Glomerular endothelial cell (primary cell): ENCODE data around the gene EMCN. TPM values are rescaled to one million over a fixed set of nuclear protein-coding genes. Genes with fewer than 3 reads are reported as not detected.

ENCODE experiments used
- DNase-seq: peaks from one replicate; pipeline ENCODE4 v3.0.0-alpha.2; 2011; ENCODE audit warnings: low read depth, low spot score; ENCODE audit errors: extremely low read depth
- total RNA-seq: library from RNA; depleted of rRNA; stranded (reverse); fragments of >200 nt; gene quantifications from 2 replicates; pipeline ENCODE4 v1.2.3, GENCODE V29; 2015

EMCN gene
- total RNA-seq, 1 donor from 2014 or later, result 58.8 TPM

GRCh38 chr4:100493756-100494155 lies 24.1 kb downstream of the EMCN start:
- no peak for DNase-seq

GRCh38 chr4:100492129-100492528 lies 25.7 kb downstream of the EMCN start:
- DNase-seq, result no peak

- no peak for DNase-seq
Measured at GRCh38 chr4:100489305-100489704, 28.5 kb downstream of the EMCN start.

GRCh38 chr4:100486496-100486895 lies 31.3 kb downstream of the EMCN start:
- no peak for DNase-seq

DNA sequence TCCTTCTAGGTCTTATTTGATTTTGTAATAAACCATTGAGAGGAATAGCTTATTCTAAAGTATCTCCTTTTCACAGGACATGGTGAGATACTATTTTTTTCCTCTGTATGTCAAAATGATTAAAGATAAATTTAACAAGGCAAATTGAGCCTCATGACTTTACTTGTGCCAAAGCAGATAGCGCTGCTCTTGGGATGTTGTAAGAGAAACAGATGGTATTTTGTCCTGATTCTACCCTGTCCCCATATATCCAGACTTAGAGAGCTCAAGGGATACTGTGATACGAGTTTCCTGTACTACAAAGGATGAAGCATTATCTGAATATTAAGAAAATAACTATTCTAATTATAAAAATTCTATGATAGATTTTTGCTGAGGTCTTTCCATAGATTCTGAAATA lies 34.0 kb downstream of the EMCN start:
- no peak for DNase-seq

GRCh38 chr4:100479971-100480370 lies 37.9 kb downstream of the EMCN start:
- DNase-seq, result no peak

DNA sequence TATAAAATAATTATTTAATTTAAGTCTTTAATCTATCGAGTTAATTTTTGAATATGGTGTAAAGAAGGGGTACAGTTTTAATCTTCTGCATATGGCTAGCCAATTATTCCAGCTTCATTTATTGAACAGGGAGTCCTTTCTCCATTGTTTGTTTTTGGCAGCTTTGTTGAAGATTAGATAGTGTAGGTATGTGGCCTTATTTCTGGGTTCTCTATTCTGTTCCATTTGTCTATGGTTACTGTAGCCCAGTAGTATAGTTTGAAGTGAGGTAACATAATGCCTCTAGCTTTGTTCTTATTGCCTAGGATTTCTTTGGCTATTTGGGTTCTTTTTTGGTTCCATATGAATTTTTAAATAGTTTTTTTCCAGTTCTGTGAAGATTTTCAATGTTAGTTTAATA lies 48.3 kb downstream of the EMCN start:
- no peak for DNase-seq

- no peak for DNase-seq
Measured at GRCh38 chr4:100466501-100466900, 51.3 kb downstream of the EMCN start.

GRCh38 chr4:100461807-100462605 lies 55.8 kb downstream of the EMCN start:
- no peak for DNase-seq

GRCh38 chr4:100450449-100450848 lies 67.4 kb downstream of the EMCN start:
- no peak for DNase-seq

- no peak for DNase-seq
Measured at GRCh38 chr4:100431416-100431815, 86.4 kb downstream of the EMCN start.

GRCh38 chr4:100430451-100430850 lies 87.4 kb downstream of the EMCN start:
- DNase-seq, result no peak

- DNase-seq, result no peak
Measured at GRCh38 chr4:100429616-100430015, 88.2 kb downstream of the EMCN start.

DNA sequence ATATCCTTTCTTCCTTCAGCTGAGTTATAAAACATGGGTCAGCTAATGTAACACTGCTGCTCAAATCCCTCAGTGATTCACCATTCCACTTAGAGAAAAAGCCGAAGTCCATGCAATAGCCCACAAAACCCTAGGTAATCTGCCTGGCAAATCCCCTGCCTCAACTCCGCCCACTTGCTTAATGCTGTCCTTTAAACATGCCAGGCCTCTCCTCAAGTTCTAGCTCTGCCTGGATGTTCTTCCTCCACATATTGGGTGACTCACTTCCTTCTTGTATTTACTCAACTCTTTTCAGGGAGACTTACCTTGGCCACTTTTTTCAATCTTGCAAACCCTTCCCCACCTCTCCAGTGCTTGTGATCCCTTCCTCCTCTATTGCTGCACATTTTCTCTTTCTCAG lies 89.8 kb downstream of the EMCN start:
- DNase-seq, result peak; percentile 36

DNA sequence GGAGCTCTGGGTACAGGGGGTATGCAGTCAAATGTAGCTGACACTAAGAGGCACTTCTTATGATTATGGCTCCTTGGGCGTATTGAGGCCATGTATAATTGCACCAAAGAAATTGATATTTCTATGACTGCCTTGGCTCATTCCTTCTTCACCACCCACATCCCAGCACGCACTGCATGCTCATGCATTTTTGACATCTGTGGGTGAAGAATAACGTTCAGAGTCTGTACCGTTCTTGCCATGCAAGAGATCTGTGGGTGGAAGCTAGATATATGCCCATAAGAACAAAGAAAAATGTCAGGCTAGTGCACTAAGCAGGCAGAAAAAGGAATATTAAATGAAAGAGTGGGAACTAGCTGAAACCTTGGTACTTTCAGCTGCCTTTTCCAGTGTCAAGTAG lies 93.4 kb downstream of the EMCN start:
- no peak for DNase-seq

DNA sequence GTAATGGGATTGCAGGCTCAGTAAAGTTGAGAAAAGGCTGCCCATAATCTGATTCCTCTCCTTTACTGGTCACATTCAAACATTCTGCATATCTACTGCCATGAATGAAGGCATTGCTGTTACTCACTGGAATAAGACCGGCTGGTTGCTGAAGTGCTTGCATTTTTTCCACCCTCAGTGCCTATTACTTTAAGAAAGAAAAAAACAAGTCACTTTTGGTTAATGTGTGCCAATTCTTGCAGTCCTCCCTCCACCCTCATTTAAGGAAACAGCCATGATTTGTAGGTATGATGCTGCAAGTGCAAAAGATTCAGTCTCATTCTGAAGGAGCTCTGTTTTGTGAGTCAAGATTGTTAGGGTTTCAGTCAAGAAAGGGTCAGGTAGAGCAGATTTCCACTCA lies 94.9 kb downstream of the EMCN start:
- no peak for DNase-seq

DNA sequence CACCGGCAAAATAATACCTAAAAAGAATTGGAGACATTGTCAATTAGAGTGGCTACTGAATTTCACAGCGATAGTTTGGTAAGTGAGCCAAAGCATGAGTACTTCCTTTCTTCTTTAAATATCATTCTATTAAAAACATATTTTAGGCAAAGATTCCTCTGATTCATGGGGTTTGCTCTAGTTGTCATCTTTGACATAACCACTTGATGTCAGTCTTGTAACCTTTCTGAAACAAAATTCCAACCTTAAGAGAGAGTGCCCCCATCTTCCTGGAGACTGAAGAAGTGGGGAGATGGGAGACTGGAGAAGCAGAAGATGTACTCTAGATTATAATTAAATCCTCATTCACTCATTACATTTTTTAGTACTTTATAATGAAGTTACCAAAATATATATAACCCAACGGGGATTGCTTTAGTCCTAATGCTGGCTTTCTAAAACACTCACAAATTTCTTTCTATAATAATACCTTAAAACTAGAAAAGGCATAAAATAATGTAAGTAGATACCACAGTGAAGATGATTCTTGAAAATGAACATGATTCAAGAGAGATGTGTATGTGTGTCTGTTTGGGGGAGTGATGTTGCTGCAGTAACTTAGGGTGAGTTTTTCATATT lies 96.4 kb downstream of the EMCN start:
- peak; percentile 47 for DNase-seq

- DNase-seq, result no peak
Measured at GRCh38 chr4:100420571-100420970, 97.3 kb downstream of the EMCN start.

DNA sequence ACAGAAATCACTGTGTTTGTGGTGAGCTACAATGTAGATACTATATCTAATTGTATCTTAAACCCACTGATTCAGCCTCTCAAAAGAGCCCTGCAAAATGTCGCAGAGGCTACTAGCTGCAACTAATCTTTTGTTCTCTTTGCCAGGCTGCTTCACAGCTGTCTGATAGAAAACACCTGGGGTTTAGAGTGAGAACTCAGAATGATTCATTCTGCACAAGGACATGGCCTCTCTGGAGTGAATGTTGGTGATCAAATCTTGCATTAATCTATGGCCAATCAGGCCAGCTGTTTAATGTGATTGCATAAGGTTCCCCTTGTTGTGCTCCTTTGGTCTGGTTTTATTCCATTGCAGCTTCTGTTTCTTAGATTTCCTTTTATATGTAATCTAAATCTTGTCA lies 100.3 kb downstream of the EMCN start:
- DNase-seq, result no peak

GRCh38 chr4:100414016-100414790 lies 103.6 kb downstream of the EMCN start:
- DNase-seq, result no peak

GRCh38 chr4:100391863-100392262 lies 126.0 kb downstream of the EMCN start:
- no peak for DNase-seq

DNA sequence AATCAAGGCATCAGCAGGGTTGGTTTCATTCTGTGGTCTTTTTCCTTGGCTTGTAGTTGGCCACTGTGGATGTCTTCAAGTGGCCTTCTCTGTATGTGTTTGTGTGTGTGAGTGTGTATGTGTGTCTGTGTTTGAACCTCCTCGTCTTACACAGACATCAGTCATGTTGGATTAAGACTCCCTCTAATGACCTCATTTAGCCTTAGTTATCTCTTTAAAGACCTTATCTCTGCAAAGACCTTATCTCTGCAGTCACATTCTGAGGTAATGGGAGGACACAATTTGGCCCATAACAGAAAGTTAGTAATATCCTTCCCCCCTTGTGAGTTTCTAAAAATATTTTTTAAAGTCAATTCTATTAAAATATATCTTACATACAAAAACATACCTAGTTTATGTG lies 126.7 kb downstream of the EMCN start:
- DNase-seq, result no peak
